H1 (cell line): ENCODE measurements around the gene VSIG2. TPM values are rescaled to one million over a fixed set of nuclear protein-coding genes. Genes with fewer than 3 reads are reported as not detected.

Experiments used
- CREB1 ChIP-seq: IDR thresholded peaks from 2 replicates; pipeline ENCODE4 v1.6.1; 2012; ENCODE audit warnings: inconsistent platforms
- JUND ChIP-seq: IDR thresholded peaks from 2 replicates; pipeline ENCODE4 v1.6.1; 2011; ENCODE audit warnings: mild to moderate bottlenecking, improper control_type of control experiment, low read length
- RNF2 ChIP-seq: fragments of 200-900, 300-1000 bp; sonication (generic); IDR thresholded peaks from 2 replicates; pipeline ENCODE4 v1.7.1; 2016; ENCODE audit warnings: borderline replicate concordance, low read depth, mild to moderate bottlenecking, antibody characterized with exemption, low read length; ENCODE audit not compliant: poor library complexity, severe bottlenecking; ENCODE audit errors: missing control alignments
- polyA plus RNA-seq, 7 experiments: library from polyadenylated mRNA; depleted of rRNA in 3 of 7; stranded (reverse) in 5 of 7; unstranded in 2 of 7; fragments of >200 nt in 5 of 7; fragments of 200-250 nt in 2 of 7; gene quantifications; 1 replicate in 5 of 7; 2 replicates in 1 of 7; 4 replicates in 1 of 7; pipeline versions ENCODE4 v1.2.1 to v1.2.3, GENCODE V29; 2011 to 2013; ENCODE audit warnings: missing spikeins in 2 of 7, mixed read lengths in 2 of 7
- total RNA-seq: library from RNA; stranded (reverse); fragmentation: NEBNext Ultra II Directional; extraction: Animal tissue kit (Norgen Biotek cat#: 25700); gene quantifications from 2 replicates; pipeline ENCODE4 v1.2.1, GENCODE V29; 2021

The VSIG2 gene
- total and polyA plus RNA-seq, 2 of the 8 experiments (the other 6 are each of a cell fraction or from before 2014, with no cell fraction given): 0.18 TPM; not detected in 1

DNA sequence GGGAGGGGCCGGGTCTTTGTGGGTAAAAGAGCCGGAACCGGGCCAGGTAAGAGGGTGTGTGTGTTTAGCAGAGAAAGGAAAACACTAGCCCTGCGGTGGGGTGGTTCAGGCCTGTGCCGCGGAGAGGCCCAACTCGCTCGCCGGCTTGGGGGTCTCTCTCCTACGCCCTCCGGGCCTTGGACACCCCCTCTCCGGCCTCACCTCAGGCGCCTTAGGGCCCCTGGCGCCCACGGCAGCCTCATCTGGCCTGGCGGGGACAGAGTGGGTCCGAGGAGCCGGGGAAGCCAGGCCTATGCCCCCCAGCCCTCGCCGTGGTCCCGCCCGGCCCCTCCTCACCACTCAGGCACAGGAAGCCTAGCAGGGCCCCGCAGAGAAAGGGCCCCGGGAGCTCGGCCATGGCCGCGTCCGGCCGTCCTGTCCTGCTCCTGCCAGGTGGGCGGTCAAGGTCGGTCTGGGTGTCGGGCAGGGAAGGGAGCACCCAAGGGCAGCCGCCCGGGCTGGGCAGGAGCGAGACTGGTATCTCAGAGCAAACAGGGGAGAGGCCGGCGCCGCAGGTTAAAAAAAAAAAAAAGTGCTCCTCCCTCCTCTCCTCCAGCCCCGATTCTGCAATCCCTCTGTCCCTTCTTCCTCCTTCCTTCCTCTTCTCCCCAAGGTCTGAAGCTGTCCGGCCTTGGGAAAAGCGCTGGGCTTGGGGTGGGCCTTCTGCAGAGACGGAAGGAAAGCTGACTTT is at the start of gene VSIG2 (continued):
- TF ChIP-seq CREB1: no peak
- TF ChIP-seq JUND: 0 out of 2 replicates have a peak, but pooled peaks have one; percentile 8
- peak; percentile 82 for TF ChIP-seq RNF2
